GM21786 (cell line): ENCODE results near the gene LATS1.
"Not testable (repeated sequence)": the region's sequence is repeated elsewhere in the genome, so short reads cannot be mapped to it uniquely, and the experiment has no call there.

Source experiments
- ATAC-seq: cut with Tn5 transposase; IDR thresholded peaks from one replicate; pipeline ENCODE4 v1.9.1; 2021; ENCODE audit not compliant: unreplicated experiment

The LATS1 gene

DNA sequence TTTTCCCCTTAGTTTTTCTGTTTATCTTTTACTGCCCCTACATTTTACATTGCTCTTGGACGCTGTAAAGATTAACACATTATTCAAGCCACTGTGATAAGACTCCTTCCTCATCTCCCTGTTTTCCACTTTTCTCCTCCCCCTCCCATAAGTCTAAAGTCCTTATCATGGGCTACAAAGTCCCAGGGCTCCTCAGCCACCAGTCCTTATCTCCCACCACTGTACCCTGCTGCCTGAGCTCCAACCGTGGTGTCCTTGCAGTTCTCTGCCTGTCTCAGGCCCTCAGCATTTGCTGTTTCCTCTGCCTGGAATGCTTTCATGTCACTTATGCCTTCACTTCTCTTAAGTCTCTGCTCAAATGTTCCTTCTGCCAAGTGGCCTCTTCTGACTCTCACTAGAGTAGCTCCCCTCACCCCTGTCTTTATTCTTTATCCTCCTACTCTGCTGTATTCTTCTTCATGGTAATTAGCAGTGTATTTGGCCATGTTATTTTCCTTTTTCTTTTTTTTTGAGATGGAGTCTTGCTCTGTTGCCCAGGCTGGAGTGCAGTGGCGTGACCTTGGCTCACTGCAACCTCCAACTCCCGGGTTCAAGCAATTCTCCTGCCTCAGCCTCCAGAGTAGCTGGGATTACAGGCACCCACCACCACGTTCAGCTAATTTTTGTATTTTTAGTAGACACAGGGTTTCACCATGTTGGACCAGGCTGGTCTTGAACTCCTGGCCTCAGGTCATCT, 10.8 kb upstream of the LATS1 start:
- no peak for ATAC-seq

- ATAC-seq, result no peak
Observed at GRCh38 chr6:149727793-149728498, 10.0 kb upstream of the LATS1 start.

GRCh38 chr6:149725785-149726184, 7.9 kb upstream of the LATS1 start:
- no peak for ATAC-seq

GRCh38 chr6:149723771-149724417, 6.0 kb upstream of the LATS1 start:
- ATAC-seq, result no peak

- no peak for ATAC-seq
Observed at GRCh38 chr6:149723262-149723661, 5.4 kb upstream of the LATS1 start.

GRCh38 chr6:149719531-149719930, 1.6 kb upstream of the LATS1 start:
- no peak for ATAC-seq

DNA sequence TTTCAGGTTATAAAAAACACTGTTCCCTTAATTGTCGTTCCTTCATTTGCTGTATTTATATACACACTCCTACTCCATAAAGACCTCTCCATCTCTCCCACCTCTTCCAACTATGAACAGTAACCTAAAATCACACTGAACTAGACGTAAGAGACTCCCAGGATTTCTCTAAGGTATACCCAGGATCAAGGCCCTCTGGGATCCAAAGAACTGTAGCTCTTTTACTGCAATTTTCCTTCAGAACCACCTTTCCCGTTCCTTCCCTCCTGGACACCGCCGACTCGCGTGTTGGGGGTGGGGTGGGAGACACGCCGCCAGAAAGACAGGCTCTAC, 680 bp downstream of the LATS1 start:
- ATAC-seq, result no peak

DNA sequence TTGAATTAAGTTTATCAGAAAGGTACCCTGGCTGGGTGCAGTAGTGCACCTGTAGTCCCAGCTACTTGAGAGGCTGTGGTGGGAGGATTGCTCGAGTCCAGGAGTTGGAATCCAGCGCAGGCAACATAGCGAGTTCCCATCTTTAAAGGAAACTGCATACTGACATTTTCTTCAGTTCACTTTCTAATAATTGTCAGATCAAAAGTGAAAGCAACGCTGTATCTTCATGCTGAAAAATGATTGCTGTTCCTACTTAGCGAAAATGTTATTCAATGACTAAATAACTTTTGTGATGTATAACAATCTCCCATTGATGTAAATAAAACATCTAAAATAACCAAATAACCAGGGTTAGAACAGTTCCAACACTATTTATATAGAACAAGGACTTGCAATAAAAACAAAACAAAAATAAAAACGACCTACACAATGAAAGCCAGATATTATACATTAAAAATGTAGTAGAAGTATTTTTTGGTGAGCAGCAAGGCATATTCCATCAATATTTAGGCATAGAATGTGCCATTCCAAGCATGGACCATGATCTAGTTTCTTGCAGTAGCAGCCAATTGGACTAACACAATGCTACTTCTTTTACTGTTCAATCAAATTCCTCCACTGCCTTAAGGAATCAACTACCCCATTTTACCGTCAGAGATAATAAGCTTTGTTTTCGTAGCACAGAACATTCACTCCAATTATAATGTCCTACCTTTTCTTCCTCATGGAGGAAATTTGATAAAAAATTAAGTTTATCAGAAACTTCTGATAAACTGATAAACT, 1.5 kb downstream of the LATS1 start:
- ATAC-seq, result no peak

DNA sequence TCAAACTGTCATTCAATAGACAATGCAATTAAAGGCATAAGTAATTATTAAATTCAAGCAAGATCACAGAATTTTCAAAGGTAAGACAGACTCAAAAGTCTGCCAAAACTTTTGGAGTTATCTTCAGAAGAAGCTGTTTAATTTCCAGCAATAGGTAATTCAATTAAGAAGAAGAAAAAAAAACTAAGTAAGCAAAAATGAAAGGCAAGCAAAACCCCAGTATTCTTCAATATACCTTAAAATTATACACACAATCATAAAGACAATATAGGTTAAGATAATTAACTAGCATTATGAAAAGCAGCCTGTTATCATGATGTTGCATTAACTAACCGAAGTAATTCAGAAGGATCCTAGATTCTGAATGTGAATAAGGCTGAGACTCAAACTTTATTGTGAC, 3.5 kb downstream of the LATS1 start:
- ATAC-seq, result no peak

GRCh38 chr6:149711711-149712110, 6.2 kb downstream of the LATS1 start:
- ATAC-seq, result no peak

DNA sequence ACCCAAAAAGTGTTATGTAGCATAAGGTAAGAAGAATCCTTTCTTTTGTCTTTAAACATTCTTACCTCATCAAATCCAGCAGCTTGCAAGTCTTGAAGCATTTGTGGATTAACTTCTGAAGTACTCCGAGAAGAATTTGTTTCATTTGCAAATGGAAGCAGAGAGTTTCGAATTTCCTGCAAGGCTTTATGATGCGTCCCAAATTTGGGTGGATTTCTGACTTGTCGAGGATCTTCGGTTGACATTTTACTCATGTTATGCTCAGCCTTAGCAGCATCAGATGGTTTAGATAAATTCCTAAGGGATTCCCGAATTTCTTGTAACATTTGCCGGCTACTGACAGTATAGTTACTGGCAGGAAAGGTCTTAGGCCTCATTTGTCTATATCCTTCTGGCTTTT, 16.2 kb downstream of the LATS1 start:
- no peak for ATAC-seq

DNA sequence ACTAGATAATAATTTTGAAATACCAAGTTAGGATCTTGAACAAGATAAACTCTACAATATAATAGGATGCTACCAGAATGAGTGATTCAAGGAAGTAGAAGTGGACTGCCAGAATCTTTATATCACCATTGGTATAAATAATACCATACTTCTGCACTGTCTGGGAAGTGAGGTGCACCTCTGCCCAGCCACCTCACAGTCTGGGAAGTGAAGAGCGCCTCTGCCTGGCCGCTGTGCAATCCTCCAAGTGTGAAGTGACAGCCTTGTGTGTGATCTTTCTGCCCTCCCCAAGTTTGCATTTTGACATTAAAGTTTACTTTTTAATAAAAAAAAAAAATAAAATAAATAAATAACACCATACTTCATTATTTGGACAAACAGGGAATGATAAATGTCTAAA, 18.8 kb downstream of the LATS1 start:
- ATAC-seq, result no peak

- ATAC-seq, result no peak
Observed at GRCh38 chr6:149698175-149698574, 19.7 kb downstream of the LATS1 start.

DNA sequence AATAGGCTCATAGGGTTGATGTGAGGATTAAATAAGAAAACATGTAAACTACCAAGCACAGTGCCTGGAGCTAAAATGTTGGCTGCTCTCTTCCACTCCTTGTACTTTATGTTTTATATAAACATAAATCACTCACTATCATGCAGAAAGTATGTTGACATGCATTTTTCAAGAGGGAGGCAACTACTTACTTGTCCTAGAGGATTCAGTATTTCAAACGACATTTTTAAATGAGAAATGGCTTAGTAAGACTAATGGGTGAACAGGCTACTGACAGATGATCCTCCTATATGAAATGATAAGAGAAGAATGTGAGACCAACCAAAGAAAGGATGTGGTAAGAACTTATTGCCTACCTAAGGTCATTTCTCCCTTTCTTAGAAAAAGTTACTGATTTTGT, 21.0 kb downstream of the LATS1 start:
- no peak for ATAC-seq

- no peak for ATAC-seq
Observed at GRCh38 chr6:149694921-149695320, 23.0 kb downstream of the LATS1 start.

DNA sequence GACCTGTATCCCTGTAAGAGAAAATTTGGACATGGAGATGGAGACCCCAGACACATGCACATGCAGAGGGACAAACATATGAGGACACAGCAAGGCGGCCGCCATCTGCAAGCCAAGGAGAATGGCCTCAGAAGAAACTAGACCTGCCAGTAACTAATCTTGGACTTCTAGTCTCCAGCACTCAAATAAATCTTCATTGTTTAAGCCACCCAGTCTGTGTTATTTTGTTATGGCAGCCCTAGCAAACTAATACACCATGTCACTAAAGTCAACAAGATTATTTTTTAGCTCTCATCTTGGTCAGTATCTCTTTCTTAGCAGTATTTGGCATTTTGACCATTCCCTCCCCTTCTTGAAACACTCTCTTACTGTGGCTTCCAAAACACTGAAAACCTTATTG, 26.7 kb downstream of the LATS1 start:
- no peak for ATAC-seq

- ATAC-seq, result no peak
Observed at GRCh38 chr6:149686230-149686629, 31.7 kb downstream of the LATS1 start.

- ATAC-seq, result no peak
Observed at GRCh38 chr6:149683256-149683859, 34.5 kb downstream of the LATS1 start.

DNA sequence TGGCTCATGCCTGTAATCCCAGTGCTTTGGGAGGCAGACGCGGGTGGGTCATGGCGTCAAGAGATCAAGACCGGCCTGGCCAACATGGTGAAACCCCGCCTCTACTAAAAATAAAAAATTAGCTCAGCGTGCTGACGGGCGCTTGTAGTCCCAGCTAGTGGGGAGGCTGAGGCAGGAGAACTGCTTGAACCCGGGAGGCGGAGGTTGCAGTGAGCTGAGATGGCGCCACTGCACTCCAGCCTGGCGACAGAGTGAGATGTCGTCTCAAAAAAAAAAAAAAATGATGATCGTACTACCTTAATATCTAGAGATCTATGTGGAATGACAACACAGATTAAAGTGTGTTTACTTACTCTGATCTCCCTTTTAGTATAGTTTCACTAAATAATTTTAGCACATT, 36.1 kb downstream of the LATS1 start:
- ATAC-seq, result not testable (repeated sequence)

GRCh38 chr6:149681209-149681608, 36.7 kb downstream of the LATS1 start:
- no peak for ATAC-seq

DNA sequence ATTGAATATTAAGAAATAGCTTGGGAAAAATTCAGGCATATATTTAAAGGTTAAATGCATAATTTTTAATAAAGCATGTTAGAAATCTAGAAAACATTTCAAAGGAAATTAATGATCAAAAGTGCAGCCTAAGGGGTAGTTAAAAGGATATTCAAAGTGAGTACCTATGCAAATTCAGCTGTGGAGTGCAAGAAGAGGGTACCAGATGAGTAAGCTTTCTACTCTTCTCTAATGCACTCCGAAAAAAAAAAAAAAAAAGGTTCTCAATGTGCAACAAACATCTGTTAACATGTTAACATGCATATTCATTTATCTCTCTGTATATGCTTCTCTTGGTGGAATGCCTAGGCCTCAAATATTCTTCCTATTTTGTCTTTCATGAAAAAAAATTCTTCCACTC, 37.4 kb downstream of the LATS1 start:
- no peak for ATAC-seq
